GM12878 (cell line): Measurements from ENCODE around the gene UBE2J2. TPM values are rescaled to one million over a fixed set of nuclear protein-coding genes. Genes with fewer than 3 reads are reported as not detected.

Source experiments
- ATAC-seq: fragments of 200-7000 bp; cut with Tn5 transposase; 3 replicates; pipeline ENCODE4 v1.9.1; 2020; ENCODE audit warnings: mild to moderate bottlenecking, moderate library complexity
- BruUV-seq: library from RNA; stranded (reverse); fragments of 400-500 nt; replicated peaks from 2 replicates; lab custom pipeline; 2021; lab: Mats Ljungman, UMichigan
- CTCF ChIA-PET: fragments of 300-600 bp; sonication (Branson Sonifier 250); formaldehyde crosslinking; extraction: SDS; loops from one replicate; lab custom pipeline; 2021; ENCODE audit warnings: inconsistent platforms; lab: Yijun Ruan, JAX
- POLR2A ChIA-PET: fragments of 350-600 bp; formaldehyde crosslinking; extraction: SDS; loops from one replicate; lab custom pipeline; 2021; ENCODE audit warnings: inconsistent platforms; lab: Charles Lee
- RAD21 ChIA-PET: fragments of 300-600 bp; sonication (Branson Sonifier 250); formaldehyde crosslinking; loops from one replicate; lab custom pipeline; 2023; ENCODE audit warnings: antibody characterized with exemption; ENCODE audit not compliant: unreplicated experiment; lab: Charles Lee
- SMC1A ChIA-PET: fragments of 300-600 bp; sonication (Branson Sonifier 250); formaldehyde crosslinking; loops from one replicate; lab custom pipeline; 2023; ENCODE audit not compliant: unreplicated experiment, uncharacterized antibody; lab: Charles Lee
- DNase-seq: peaks from one replicate; pipeline ENCODE4 v3.0.0-alpha.2; 2011; ENCODE audit warnings: low read depth, low spot score
- FAIRE-seq: peaks from 3 replicates; lab custom pipeline; 2011; peaks lifted over from hg19 to GRCh38; lab: Jason Lieb, UNC
- H2AFZ ChIP-seq: 2 replicates; pipeline ENCODE4 v1.6.0; 2011; ENCODE audit warnings: low read depth, low read length, control low read depth; ENCODE audit not compliant: control insufficient read depth
- H3K27ac ChIP-seq: 2 replicates; pipeline ENCODE4 v1.5.1; 2011; ENCODE audit warnings: control low read depth; ENCODE audit not compliant: control insufficient read depth, insufficient read depth
- H3K27me3 ChIP-seq, 2 experiments: replicated peaks in 1 of 2; 2 replicates each; pipeline versions ENCODE4 v1.6.0 to v1.6.1; 2011; ENCODE audit warnings: low read length in 1 of 2; ENCODE audit not compliant: control insufficient read depth in 2 of 2, insufficient read depth in 2 of 2
- H3K36me3 ChIP-seq, 2 experiments: 2 replicates each; pipeline ENCODE4 v1.5.1; 2011; ENCODE audit warnings: low read length in 1 of 2; ENCODE audit not compliant: control insufficient read depth in 2 of 2, insufficient read depth in 2 of 2
- H3K4me1 ChIP-seq: 2 replicates; pipeline ENCODE4 v1.6.1; 2011; ENCODE audit warnings: mild to moderate bottlenecking, low read length, moderate library complexity, mixed read lengths; ENCODE audit not compliant: control insufficient read depth, insufficient read depth
- H3K4me2 ChIP-seq: 2 replicates; pipeline ENCODE4 v1.6.0; 2011; ENCODE audit warnings: control low read depth; ENCODE audit not compliant: control insufficient read depth, insufficient read depth
- H3K4me3 ChIP-seq: fragments of 200-600 bp; sonication (generic); 2 replicates; pipeline ENCODE4 v1.5.1; 2016
- H3K79me2 ChIP-seq: 2 replicates; pipeline ENCODE4 v1.6.0; 2011; ENCODE audit warnings: low read length; ENCODE audit not compliant: control insufficient read depth, insufficient read depth
- H3K9ac ChIP-seq: 2 replicates; pipeline ENCODE4 v1.8.0; 2011; ENCODE audit warnings: low read length, control low read depth, mixed read lengths; ENCODE audit not compliant: control insufficient read depth, insufficient read depth
- H3K9me3 ChIP-seq: replicated peaks from 3 replicates; pipeline ENCODE4 v1.5.1; 2011; ENCODE audit warnings: mild to moderate bottlenecking, low read length; ENCODE audit not compliant: control insufficient read depth, insufficient read depth
- H4K20me1 ChIP-seq: 2 replicates; pipeline ENCODE4 v1.6.0; 2011; ENCODE audit not compliant: control insufficient read depth, insufficient read depth
- ASH2L ChIP-seq: fragments of 300-600, 200-600 bp; sonication (generic); IDR thresholded peaks from 2 replicates; pipeline ENCODE4 v1.6.1; 2017; ENCODE audit warnings: low read depth, mild to moderate bottlenecking, borderline replicate concordance
- CTCF ChIP-seq, 3 experiments: IDR thresholded peaks in 2 of 3; conservative IDR thresholded peaks in 1 of 3; 2 replicates each; pipeline ENCODE4 v1.5.1; 2011; ENCODE audit warnings: low read depth in 3 of 3, low read length in 3 of 3, mild to moderate bottlenecking in 3 of 3, control low read depth in 2 of 3, moderate library complexity in 2 of 3, inconsistent platforms in 1 of 3, mixed read lengths in 1 of 3; ENCODE audit not compliant: control insufficient read depth in 2 of 3, insufficient read depth in 1 of 3; ENCODE audit errors: extremely low read depth in 1 of 3
- HDGF ChIP-seq: fragments of 450-650 bp; IDR thresholded peaks from 2 replicates; pipeline ENCODE4 v1.6.1; 2016; ENCODE audit warnings: antibody characterized with exemption
- MEF2B ChIP-seq: fragments of 450-650 bp; IDR thresholded peaks from 2 replicates; pipeline ENCODE4 v1.6.1; 2018; ENCODE audit warnings: mild to moderate bottlenecking, moderate library complexity; ENCODE audit not compliant: partially characterized antibody, poor library complexity, severe bottlenecking
- POLR2A ChIP-seq: IDR thresholded peaks from 2 replicates; pipeline ENCODE4 v1.6.1; 2011; ENCODE audit warnings: low read depth, mild to moderate bottlenecking, low read length
- RUNX3 ChIP-seq: IDR thresholded peaks from 2 replicates; pipeline ENCODE4 v1.6.1; 2012; ENCODE audit warnings: low read length, inconsistent platforms
- SIN3A ChIP-seq: IDR thresholded peaks from 2 replicates; pipeline ENCODE4 v1.6.1; 2012; ENCODE audit warnings: low read depth, low read length, improper control_type of control experiment
- STAT1 ChIP-seq: fragments of 450-650 bp; conservative IDR thresholded peaks from 2 replicates; pipeline ENCODE4 v1.6.1; 2014; ENCODE audit warnings: antibody characterized with exemption, mild to moderate bottlenecking
- WGBS: methylation state at CpG from one replicate; pipeline ENCODE4 v1.1.6; 2016; ENCODE audit warnings: low lambda C conversion rate; ENCODE audit not compliant: insufficient replicate concordance, insufficient coverage; ENCODE audit errors: missing lambda C conversion rate; 5-methylcytosine and 5-hydroxymethylcytosine counted together
- in situ Hi-C: fragments of 300-500 bp; cut with MboI; formaldehyde crosslinking; loops from 9 replicates; pipeline ENCODE4 v1.14.3; 2018; ENCODE audit warnings: mixed read lengths
- intact Hi-C: fragments of 100-400 bp; cut with micrococcal nuclease; formaldehyde crosslinking; loops from one replicate; pipeline ENCODE4 v1.14.2; 2022; ENCODE audit not compliant: unreplicated experiment
- polyA plus RNA-seq, 11 experiments: library from polyadenylated mRNA; depleted of rRNA in 4 of 11; unstranded in 6 of 11; stranded (reverse) in 5 of 11; fragments of >200 nt; fragmentation: Nextera tagmentation in 4 of 11; fragmentation: Illumina TruSeq in 1 of 11; extraction: Ambion mirVana in 4 of 11; extraction: Trizol in 1 of 11; gene quantifications; 1 replicate in 1 of 11; 2 replicates in 10 of 11; pipeline versions ENCODE4 v1.2.1 to v1.2.3, GENCODE V29; 2011 to 2016; ENCODE audit warnings: inconsistent platforms in 2 of 11, missing spikeins in 2 of 11, low read depth in 1 of 11
- total RNA-seq, 4 experiments: library from RNA; depleted of rRNA in 3 of 4; stranded (reverse); fragments of >200 nt in 3 of 4; fragmentation: Illumina TruSeq in 1 of 4; extraction: Trizol in 1 of 4; gene quantifications; 2 replicates each; pipeline versions ENCODE4 v1.2.1 to v1.2.3, GENCODE V29; 2013 to 2021
- TF ChIP-seq, protein P1 (sequence below): fragments of 150-350 bp; IDR thresholded peaks from 2 replicates; pipeline ENCODE4 v1.6.1; 2014; ENCODE audit warnings: mild to moderate bottlenecking, low read depth, low read length
- TF ChIP-seq, protein P2 (sequence below): IDR thresholded peaks from 2 replicates; pipeline ENCODE4 v1.6.1; 2012; ENCODE audit warnings: low read depth, low read length, improper control_type of control experiment

UBE2J2 gene
- total and polyA plus RNA-seq, 10 of the 15 experiments (the other 5 are each of a cell fraction or from before 2014, with no cell fraction given), result 0.72 to 70.5 (median 49.2) TPM

- TF ChIP-seq, protein P1, sequence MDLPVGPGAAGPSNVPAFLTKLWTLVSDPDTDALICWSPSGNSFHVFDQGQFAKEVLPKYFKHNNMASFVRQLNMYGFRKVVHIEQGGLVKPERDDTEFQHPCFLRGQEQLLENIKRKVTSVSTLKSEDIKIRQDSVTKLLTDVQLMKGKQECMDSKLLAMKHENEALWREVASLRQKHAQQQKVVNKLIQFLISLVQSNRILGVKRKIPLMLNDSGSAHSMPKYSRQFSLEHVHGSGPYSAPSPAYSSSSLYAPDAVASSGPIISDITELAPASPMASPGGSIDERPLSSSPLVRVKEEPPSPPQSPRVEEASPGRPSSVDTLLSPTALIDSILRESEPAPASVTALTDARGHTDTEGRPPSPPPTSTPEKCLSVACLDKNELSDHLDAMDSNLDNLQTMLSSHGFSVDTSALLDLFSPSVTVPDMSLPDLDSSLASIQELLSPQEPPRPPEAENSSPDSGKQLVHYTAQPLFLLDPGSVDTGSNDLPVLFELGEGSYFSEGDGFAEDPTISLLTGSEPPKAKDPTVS, result no peak
- 0 out of 2 replicates have a peak, but pooled peaks have one; percentile 42 for TF ChIP-seq SIN3A
- peak; percentile 34 to 48 (median 37); a peak in 5 of 6 replicates for TF ChIP-seq CTCF (IDR thresholded peaks at IDR 0.05 in 2 of 3, conservative IDR thresholded peaks at IDR 0.05 in 1 of 3; ENCODE audit: control insufficient read depth in 2 of 3, extremely low read depth in 1 of 3, insufficient read depth in 1 of 3, low read depth in 3 of 3, low read length in 3 of 3)
- TF ChIP-seq STAT1, result no peak
These were observed 32.5 kb upstream of the UBE2J2 start (continued) for GRCh38 chr1:1306070-1306660.

- WGBS, result 5% methylated on average over 23 of the region's 25 CpGs
- Histone ChIP-seq H3K9ac (peak overlapping the region; percentile 73), H3K4me2 (peak overlapping the region; percentile 99), H3K4me1 (peaks cover 27% of the 10 kb centered on the region), H2AFZ (peak overlapping the region; percentile 83), H3K36me3 (no peaks in the 10 kb centered on the region; a peak in 1 of 4 replicates), H3K27ac (peak overlapping the region; percentile 82), H3K27me3 (no peaks in the 10 kb centered on the region), H3K79me2 (peaks cover 26% of the 10 kb centered on the region), H4K20me1 (no peaks in the 10 kb centered on the region), H3K9me3 (no peaks in the 10 kb centered on the region), H3K4me3 (peak overlapping the region; percentile 84)
- in situ Hi-C loops, result no loop called here
- ATAC-seq (peak; percentile 69), FAIRE-seq (peak; percentile 90), DNase-seq (no peak)
- CTCF ChIA-PET, result interaction anchor here (0.7 to 1.5 kb wide), 8 partner anchors 20 to 253 kb away, joined by 3 to 8 read pairs (median 3); no protein-coding TSS in a partner anchor
- RAD21 ChIA-PET, result interaction anchor here (0.8 to 1.2 kb wide), 8 partner anchors 14 to 274 kb away, joined by 3 to 5 read pairs (median 4); partner anchors contain the start of gene AURKAIP1
- intact Hi-C loops, result loop anchor here (5.0 kb wide), 1 partner anchor 188 kb away; the partner anchor contains the start of gene C1orf159
- POLR2A ChIA-PET, result interaction anchor here (0.6 to 0.9 kb wide), 2 partner anchors 164 to 321 kb away, joined by 3 to 7 read pairs; no protein-coding TSS in a partner anchor
- no TSS peak for BruUV-seq
- SMC1A ChIA-PET, result interaction anchor here (1.1 to 1.2 kb wide), 2 partner anchors 14 to 66 kb away, joined by 3 to 5 read pairs; no protein-coding TSS in a partner anchor
- TF ChIP-seq CTCF (IDR thresholded peaks at IDR 0.05 in 2 of 3, conservative IDR thresholded peaks at IDR 0.05 in 1 of 3; ENCODE audit: control insufficient read depth in 2 of 3, extremely low read depth in 1 of 3, insufficient read depth in 1 of 3, low read depth in 3 of 3, low read length in 3 of 3) (peak; percentile 2 to 42 (median 20); a peak in 3 of 6 replicates), MEF2B (peak; percentile 72), HDGF (no peak; the same call in 1 of the 2 replicates), RUNX3 (0 out of 2 replicates have a peak, but pooled peaks have one; percentile 14), POLR2A (peak; percentile 68), ASH2L (no peak)
- TF ChIP-seq, protein P2, sequence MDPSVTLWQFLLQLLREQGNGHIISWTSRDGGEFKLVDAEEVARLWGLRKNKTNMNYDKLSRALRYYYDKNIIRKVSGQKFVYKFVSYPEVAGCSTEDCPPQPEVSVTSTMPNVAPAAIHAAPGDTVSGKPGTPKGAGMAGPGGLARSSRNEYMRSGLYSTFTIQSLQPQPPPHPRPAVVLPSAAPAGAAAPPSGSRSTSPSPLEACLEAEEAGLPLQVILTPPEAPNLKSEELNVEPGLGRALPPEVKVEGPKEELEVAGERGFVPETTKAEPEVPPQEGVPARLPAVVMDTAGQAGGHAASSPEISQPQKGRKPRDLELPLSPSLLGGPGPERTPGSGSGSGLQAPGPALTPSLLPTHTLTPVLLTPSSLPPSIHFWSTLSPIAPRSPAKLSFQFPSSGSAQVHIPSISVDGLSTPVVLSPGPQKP, result no peak
These were observed 31.8 kb upstream of the UBE2J2 start for GRCh38 chr1:1305300-1306069.
